NCI-H69 (cell line): Measurements from ENCODE around the gene DENND5A.
"Not testable (repeated sequence)": the region's sequence is repeated elsewhere in the genome, so short reads cannot be mapped to it uniquely, and the experiment has no call there.

Experiments
- DNase-seq: peaks from one replicate; lab custom pipeline; 2025; lab: John Stamatoyannopoulos, UW

Gene DENND5A

DNA sequence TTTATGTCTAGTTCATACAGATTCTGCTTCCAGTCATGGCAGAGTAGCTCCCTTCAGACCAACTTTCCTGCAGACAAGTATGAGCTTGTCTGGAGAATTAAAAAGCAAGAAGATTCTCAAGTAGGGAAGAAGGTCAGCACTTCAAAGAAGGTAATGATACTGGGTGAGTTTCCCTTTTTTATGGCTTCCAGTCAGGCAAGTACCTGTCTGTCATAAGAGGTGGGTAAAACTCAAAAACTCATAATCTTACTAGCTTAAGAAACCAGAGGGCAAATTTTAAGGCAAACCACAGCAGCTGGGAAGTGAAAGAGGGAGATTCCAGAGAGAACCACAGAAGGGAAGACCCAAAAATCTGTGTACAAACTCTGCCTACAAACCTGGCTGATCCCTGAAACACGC lies 54.2 kb downstream of the DENND5A start:
- peak; percentile 21 for DNase-seq

DNA sequence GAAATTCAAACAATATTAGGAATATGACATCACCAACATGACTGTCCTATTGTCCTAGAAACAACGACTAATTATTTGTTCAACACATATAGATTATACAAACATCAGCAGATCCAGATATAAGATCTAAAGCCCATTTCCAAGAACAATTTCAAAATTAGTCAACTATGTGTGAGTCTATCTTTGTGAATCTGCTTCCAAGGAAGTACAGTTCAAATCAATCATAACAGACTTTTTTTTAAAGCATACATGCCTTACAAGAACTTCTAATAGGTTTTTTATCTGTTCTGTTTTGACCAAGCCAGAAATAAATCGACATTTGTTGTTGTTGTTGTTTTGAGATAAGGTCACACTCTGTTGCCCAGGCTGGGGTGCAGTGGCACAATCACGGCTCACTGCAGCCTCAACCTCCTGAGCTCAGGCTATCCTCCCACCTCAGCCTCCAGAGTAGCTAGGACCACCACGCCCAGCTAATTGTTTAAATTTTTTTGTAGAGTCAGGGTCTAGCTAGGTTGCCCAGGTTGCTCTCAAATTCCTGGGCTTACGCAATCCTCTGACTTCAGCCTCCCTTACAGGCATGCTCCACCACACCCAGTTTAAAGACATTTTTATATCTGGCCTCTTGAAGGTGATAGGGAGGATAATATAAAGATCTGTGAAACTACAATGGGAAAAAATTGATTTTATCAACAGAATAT lies 54.8 kb downstream of the DENND5A start:
- no peak for DNase-seq

DNA sequence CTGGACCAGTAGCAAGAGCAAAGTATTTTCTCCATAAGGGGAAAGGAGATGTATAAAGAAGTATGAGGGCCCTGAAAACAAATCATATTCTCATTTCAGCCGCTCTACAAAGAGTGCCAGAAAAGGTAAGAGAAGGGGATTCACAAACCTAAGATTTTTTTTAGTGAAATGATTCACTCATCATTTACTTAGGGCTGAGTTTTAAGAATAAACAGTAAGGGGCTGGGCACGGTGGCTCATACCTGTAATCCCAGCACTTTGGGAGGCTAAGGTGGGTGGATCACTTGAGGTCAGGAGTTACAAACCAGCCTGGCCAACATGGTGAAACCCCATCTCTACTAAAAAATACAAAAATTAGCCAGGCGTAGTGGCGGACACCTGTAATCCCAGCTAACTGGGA lies 55.5 kb downstream of the DENND5A start:
- DNase-seq = not testable (repeated sequence)

DNA sequence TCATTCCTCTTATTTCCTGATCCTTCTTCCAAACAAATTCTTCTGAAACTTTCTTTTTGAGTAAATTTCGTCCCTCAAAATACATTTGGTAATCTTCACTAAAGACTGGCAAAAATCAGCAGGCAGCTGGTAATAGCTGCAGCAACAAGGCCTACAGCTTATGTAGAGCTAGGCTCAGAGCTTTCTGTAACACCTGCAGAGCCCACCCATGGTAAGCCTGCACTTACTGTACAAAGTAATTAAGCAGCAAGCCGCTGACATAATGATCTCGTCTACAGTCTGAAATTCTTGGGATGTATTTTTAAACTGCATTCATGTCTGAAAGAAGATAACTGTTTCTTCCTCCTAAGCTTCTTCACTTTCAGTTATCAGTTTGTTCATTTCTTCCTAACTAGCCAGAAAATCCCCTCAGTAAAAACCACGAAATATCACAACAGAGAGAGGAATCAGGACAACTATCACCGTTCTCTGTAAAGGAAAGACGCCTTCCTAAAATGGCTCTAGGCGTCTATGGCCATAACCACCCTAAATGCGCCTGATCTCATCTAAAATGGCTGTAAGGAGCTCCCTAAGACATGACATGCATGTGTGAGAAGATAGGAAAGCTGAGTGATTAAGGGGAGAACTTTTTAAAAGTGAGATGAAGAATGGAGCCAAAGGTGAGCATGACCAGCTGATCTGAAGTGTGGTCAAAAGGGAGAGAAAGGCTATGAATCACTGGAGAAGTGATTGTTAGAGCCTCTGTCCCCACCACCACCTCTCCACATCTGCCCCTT lies 56.2 kb downstream of the DENND5A start:
- peak; percentile 56 for DNase-seq

DNA sequence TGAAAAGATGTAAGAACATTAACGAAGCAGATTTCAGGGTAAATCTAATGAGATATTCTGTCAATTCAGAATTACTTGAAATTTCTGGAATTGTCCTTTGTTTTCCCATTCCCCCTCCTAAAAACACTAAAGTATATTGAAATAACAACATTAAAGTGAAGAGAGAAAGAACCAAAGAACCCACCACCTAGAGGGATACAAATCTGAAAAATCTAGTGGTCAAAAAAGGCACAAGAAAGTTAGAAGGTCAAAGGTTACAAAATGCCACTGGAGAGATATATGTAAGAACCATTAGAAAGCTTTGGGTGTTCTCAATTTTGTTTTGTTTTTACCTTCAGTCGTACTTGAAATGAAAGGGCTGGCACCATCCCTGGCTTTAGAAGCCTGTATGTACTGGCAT lies 57.9 kb downstream of the DENND5A start:
- no peak for DNase-seq

DNA sequence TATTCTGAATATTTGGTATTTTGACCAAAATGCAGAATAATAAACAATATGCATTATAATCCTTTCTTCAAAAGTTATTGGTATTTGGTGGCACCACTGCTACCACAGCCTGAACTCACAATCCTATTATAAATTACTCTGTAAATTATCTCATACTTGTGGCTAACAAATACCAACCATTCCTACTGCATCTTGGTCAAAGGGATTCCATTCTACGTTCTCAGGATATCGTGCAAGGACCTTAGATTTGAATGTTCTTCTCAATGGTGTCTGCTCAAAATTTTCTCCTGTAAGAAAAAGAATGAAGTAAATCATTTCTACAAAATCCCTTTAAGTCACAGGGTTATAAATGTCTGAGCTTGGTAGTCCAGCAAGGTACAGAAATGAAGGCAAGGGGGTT lies 58.7 kb downstream of the DENND5A start:
- DNase-seq = no peak

DNA sequence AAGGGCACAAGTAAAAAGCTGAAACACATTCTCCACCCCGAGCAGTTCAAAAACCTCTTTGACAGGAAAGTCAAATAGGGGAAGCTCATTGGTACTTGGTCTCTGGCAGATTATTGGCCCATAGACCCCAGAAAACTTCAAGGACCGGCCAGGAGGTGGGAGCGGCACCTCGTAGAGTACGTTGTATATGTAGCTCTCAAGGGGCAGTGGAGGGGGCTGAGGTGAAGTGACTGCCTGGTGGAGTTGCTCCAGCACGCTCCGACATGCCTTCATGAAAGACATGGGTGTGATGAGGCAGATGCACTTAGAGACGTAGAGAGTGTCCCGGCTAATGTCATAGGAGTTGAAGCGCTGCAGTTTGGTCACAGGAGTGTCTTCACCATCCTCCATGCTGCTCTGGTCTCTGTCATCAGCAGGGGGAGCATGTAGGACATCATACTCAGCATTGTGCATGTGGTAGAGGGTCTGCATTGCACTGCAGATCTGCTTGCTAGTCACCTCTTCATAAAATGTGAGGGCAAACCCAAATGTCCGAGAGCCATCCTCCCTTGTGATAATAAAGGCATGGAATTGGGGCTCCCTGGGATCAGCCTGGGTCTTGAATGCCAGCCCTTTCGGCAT lies 61.3 kb downstream of the DENND5A start:
- DNase-seq = no peak

DNA sequence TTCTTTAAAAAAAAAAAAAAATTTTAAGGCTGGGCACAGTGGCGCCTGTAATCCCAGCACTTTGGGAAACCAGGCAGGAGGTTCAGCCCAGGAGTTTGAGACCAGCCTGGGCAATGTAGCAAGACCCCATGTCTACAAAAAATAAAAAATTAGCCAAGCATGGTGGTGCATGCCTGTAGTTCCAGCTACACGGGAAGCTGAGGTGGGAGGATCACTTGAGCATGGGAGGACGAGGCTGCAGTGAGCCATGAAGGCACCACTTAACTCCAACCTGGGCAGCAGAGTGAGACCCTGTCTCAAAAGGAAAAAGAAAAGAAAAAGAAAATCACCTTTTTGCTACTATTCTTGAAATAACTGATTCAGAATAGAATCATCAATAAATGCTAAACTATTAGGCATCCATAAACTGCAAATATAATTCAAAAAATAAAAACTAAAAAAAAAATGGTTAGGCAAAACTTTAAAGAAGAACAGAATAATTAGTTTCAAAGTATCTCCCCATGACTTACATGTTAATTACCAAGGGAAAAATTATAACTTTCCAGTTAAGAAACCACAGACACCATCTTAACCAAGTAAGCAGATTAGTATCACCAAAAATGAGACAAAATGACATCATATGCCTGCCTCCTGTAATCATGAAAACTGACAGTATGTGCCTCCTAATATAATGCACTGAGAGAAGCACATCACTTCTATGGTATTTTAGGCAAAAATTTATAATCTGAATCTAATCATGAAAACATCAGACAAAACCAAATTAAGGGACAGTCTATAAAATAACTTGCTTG lies 63.6 kb downstream of the DENND5A start:
- no peak for DNase-seq

DNA sequence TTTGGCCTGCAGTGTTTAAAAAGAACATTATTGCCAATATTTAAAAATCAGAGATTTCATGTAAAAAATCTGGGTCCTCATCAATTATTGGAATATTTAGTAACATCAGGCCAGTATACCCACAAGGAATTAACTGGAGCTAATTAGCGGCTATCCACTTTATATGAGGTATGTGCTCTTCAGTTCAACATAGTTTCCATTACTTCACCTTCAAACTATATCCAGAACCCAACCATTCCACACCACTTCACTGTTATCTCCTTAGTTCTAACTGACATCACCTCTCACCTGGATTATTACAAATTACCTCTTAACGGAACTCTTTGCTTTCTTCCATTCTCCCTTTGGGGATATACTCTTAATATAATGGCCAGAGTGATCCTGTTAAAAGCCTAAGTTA lies 64.7 kb downstream of the DENND5A start:
- DNase-seq = no peak

DNA sequence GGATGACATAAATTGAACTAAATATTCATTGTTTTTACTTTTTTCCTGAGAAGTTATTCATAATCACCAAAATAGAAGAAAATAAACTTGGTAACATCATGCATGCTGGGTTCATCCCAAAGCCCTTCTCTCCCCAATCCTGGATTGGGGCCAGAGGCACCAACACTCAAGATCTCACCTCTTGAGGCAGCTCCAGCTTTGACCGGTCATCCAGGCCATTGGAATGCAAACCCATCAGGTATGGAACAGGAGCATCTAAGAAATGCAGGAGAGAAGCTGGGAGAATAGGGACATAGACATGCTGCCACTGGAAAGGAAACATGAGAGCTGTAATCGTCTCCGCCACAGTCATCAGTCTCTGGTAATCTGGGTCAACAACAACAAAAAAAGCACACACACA lies 71.8 kb downstream of the DENND5A start:
- no peak for DNase-seq

DNA sequence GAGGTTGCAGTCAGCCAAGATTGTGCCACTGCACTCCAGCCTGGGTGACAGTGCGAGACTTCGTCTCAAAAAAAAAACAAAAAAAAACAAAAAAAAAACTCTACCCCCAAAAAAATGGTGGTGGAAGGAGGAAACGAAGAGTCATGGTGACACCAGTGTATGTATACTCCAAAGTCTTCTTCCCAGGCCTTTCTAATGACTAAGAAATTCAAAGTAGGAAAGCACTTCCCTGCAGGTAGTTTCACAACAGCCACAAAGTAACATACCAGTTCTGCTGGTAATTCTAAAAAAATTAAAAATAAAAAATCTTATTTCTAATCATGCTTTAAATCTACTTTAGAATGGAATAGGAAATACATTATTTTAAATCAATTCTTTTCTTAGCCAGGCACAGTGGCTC lies 72.6 kb downstream of the DENND5A start:
- no peak for DNase-seq

DNA sequence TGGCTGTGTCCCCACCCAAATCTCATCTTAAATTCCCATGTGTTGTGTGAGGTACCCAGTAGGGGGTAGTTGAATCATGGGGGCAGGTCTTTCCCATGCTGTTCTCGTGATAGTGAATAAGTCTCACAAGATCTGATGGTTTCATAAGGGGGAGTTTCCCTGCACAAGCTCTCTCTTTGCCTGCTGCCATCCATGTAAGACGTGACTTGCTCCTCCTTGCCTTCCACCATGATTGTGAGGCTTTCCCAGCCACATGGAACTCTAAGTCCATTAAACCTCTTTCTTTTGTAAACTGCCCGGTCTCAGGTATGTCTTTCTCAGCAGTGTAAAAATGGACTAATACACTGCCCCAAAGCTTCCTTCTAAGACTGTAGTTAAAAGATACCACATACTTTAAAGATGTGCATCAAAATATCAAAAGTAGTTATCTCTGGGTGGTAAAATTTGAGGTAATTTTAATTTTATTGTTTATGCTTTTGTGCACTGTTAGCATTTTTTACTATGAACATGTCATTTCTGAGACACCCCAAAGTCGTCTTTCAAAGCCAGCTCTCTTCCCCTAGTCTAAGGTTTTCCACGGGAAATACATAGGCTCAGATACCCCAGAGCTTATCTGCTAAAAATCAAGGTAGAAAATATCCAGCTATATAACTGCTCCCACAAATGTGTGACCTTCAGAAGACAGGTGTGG lies 74.7 kb downstream of the DENND5A start:
- DNase-seq = not testable (repeated sequence)

DNA sequence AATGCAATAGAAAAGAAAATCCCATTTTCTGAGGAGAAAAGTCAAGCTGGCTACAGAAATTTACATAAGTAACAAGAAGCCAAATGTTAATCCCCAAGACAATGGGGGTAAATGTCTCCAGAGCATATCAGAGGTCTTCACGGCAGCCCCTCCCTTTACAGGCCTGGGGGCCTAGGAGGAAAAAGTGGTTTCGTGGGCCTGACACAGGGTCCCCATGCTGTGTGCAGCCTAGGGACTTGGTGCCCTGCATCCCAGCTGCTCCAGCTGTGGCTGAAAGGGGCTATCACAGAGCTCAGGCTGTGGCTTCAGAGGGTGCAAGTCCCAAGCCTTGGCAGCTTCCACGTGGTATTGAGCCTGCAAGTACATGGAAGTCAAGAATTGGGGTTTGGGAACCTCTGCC lies 76.3 kb downstream of the DENND5A start:
- DNase-seq = not testable (repeated sequence)

DNA sequence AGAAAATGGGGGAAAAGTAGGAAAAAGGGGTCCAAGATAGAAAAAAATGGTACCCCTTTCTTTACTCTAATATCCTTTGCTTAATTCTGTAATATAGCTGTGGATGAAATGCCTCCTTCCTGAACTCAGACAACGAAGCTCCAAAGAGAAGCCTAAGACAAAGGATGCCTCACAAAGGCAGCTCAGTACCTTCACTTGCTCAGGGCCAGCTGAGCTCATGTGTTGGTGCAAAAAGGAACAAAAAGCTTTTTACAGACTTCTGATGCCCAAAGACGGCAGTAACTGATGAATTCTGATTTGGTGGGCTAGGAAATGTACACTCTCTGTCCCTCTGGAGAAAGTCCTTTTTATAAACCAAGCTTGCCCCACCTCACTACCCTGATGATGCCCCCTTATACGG lies 77.5 kb downstream of the DENND5A start:
- no peak for DNase-seq

DNA sequence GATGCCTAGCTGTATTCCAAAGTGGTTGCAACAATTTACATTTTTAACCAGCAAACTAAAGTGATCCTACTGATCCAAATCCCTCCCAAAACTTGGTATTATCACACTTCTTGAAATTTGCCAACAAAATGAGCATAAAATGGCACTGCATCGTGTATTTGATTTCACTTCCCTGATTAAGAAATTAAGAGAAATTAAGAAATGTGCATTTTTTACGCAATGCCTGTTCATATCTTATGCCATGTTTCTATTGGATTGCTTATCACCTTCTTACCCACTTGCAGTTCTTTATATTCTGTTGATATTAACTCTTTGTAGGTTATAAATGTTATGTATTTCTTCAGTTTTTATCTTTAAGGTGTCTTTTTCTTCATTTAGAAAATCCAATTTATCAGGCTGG lies 80.6 kb downstream of the DENND5A start:
- DNase-seq = no peak

DNA sequence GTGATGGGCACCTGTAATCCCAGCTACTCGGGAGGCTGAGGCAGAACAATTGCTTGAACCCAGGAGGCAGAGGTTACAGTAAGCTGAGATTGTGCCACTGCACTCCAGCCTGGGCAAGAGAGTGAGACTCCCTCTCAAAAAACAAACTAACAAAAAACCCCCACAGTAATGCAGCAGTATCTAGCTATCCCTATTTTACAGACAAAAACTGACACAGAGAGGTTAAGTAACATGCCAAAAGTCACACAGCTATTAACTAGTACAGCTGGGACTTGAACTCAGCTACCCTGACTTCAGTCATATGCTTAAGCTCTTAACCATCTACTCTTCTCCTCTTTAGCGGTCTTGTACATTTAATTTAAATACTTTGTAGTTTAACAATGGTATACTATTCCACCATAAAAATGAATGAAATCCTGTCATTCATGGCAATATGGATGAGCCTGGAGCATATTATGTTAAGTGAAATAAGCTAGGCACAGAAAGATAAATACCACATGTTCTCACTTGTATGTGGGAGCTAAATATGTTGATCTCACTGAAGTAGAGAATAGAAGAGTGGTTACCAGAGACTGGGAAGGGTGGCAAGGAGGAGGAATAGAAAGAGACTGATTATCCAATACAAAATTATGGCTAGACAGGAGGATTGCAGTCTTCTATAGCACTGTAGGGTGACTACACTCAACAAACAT lies 82.8 kb downstream of the DENND5A start:
- no peak for DNase-seq

DNA sequence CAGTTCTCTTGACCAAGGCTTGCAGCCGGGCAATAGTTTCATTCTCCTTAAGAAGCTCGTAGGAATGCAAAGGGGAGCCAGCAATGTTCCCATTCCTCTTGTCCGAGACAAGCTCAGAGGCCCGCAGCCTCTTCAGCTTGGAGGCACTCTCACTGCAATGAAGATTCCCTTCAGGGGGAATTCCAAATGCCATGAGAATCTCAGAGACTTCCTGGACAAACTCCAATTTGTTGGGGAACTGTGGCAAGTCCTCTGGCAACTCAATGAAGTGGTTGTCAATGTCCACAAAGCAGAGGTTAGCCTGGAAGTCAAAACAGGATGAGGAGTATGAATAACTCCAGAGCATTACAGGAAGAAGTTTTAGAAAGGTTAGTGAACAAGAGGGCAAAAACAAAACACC lies 84.4 kb downstream of the DENND5A start:
- no peak for DNase-seq

DNA sequence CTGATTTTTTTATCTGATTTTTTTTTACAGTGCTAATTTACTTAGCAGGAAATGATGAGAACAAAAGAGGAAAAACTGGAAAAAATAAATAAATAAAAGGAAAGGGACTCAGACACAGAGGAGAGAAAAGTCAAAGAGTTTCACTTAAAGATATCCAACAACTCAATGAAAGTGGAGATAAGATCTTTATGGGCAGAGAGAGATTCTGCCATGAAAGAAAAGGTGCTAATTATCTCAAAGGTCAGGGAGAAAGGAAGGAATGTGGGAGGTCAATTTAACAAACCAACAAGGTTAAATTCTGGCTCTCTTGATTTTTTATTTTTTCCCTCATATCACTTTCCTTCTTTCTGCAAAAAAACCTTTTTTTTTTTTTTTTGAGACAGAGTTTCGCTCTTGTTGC lies 86.0 kb downstream of the DENND5A start:
- no peak for DNase-seq

DNA sequence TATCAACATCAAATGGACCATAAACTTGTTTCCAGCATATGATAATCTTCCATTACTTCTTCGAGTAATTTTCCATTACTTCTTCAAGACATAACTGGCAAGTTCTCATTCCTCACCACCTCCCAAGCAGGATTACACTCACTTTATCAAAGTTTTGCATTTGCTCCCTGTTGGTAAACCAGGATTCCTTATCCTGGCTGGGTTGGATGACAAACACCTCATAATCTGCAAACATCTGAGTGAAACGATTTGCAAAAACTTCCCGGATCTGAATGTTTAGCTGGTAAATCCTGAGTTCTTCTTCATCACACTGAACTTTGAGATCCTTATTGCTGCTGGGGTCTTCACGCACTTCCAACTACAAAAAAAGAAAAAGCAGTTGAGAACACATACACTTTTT lies 86.4 kb downstream of the DENND5A start:
- no peak for DNase-seq

DNA sequence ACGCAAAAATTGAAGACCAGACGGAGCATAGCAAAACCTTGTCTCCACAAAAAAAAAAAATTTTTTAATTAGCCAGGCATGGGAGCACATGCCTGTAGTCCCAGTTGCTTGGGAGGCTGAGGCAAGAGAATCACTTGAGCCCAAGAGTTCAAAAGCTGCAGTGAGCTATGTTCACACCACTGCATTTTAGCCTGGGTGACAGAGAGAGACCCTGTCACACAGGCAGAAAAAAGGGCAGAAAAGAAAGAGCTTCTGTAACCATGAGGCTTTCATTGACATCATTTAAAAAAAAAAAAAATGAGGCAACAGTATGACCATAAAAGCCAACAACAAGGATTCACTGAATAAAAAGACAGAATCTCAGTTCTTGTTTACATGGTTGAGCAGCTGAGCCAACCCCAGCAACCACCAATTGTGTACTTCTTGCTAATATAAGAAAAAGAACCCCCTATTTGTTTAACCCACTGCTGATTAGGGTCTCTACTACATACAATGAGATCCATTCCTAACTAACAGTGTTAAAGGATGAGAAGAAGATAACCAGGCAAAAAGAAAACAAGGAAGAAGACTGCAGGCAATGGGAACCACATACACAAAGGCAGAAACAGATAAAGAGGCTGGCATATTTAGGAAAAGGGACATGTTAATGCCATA lies 87.6 kb downstream of the DENND5A start:
- no peak for DNase-seq

DNA sequence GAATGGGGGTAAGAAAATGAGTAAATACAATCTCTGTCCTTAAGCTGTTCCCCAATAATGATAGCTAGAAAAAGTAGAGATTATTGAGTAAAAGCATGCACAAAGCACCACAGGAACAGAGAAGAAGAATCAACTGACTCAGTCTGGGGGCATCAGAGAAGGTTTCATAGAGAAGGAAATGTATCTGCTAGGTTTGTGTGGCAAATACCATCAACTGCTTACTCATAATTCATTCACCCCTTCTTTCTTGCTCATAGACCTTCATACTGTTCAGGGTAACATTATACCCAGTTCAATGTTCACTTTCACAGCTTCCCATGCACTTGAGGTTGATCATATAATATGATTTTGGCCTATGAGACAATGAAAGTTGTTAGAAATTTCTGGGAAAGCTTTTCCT lies 88.6 kb downstream of the DENND5A start:
- DNase-seq = no peak
